ENCODE data around the gene CROCC. TPM values are rescaled to one million over a fixed set of nuclear protein-coding genes. Genes with fewer than 3 reads are reported as not detected.

CROCC gene
- total RNA-seq, 1 donor from 2014 or later: 24.7 TPM

DNA sequence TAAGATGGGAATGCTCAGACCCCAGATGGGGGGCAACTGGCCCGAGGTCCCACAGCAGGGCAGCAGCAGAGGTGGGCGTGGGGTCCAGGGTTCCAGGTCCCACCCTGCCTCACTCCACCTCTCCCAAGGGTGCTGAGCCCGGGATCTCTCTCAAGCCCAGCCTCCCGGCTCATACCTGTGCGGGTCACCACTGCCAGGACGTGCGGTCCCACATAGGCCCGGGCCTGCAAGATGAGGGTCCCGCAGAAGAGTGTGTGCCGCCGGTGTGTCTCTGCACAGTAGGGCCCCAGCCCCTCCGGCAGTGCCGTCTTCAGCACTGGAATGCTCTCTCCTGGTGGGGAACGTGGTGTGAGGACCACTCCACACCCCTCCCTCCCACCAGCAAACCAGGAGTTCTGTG is 75.1 kb downstream of the CROCC start:
- TF ChIP-seq, protein P1, sequence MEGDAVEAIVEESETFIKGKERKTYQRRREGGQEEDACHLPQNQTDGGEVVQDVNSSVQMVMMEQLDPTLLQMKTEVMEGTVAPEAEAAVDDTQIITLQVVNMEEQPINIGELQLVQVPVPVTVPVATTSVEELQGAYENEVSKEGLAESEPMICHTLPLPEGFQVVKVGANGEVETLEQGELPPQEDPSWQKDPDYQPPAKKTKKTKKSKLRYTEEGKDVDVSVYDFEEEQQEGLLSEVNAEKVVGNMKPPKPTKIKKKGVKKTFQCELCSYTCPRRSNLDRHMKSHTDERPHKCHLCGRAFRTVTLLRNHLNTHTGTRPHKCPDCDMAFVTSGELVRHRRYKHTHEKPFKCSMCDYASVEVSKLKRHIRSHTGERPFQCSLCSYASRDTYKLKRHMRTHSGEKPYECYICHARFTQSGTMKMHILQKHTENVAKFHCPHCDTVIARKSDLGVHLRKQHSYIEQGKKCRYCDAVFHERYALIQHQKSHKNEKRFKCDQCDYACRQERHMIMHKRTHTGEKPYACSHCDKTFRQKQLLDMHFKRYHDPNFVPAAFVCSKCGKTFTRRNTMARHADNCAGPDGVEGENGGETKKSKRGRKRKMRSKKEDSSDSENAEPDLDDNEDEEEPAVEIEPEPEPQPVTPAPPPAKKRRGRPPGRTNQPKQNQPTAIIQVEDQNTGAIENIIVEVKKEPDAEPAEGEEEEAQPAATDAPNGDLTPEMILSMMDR (IDR thresholded peaks at IDR 0.05): no peak
- Mint-ChIP-seq H3K27me3 (ENCODE audit: low read depth) (no peaks in the 10 kb centered on the region), H3K4me3 (ENCODE audit: unreplicated experiment) (no peak overlapping the region), H3K36me3 (ENCODE audit: low read depth) (peaks cover 19% of the 10 kb centered on the region), H3K9me3 (ENCODE audit: low read depth) (no peaks in the 10 kb centered on the region), H3K4me1 (ENCODE audit: low read depth) (no peaks in the 10 kb centered on the region), H3K27ac (ENCODE audit: unreplicated experiment) (no peak overlapping the region)
- DNase-seq (ENCODE audit: low spot score): no peak

DNA sequence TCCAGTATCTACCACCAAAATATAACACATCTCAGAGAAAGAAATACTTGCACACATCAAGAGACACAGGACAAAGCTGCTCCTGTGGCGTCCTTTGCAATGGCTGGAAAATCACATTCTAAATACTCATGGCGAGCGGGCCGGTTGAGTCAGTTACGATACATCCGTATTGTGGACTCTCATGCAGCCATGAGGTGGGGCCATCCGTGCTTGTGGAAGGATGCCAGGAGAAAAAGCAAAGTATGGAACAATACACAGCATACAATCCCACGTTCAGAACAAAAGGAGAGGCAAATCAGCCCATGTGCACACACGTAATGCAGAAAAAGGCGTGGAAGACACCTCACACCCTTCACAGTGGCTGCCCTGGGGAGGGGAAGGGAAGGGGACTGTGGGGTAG is 76.9 kb downstream of the CROCC start:
- no peak for DNase-seq (ENCODE audit: low spot score)
- H3K36me3 Mint-ChIP-seq (ENCODE audit: low read depth): peaks cover 25% of the 10 kb centered on the region
- TF ChIP-seq, protein P1 (IDR thresholded peaks at IDR 0.05): no peak
- no peak overlapping the region for H3K4me3 Mint-ChIP-seq (ENCODE audit: unreplicated experiment)
- H3K9me3 Mint-ChIP-seq (ENCODE audit: low read depth): no peaks in the 10 kb centered on the region
- no peaks in the 10 kb centered on the region for H3K4me1 Mint-ChIP-seq (ENCODE audit: low read depth)
- no peaks in the 10 kb centered on the region for H3K27me3 Mint-ChIP-seq (ENCODE audit: low read depth)
- no peak overlapping the region for H3K27ac Mint-ChIP-seq (ENCODE audit: unreplicated experiment)

DNA sequence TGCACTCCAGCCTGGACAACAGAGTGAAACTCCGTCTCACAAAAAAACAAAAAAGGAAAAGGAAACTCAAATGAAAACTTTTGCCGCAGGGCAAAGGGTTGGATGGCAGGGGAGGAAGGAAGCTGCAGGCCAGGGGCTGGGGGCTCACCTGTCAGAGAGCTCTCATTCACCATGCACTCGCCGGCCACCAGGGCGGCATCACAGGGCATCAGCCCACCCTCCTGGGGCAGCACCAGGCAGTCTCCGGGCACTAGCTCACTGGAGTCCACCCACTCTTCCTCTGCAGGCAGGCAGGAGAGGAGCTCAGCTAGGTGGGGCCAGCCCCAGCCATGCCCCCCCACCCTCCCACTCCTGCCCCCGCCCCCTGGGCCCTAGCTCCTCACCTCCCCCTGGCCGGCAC is 78.1 kb downstream of the CROCC start:
- Mint-ChIP-seq H3K36me3 (ENCODE audit: low read depth) (peaks cover 30% of the 10 kb centered on the region), H3K27me3 (ENCODE audit: low read depth) (no peaks in the 10 kb centered on the region), H3K27ac (ENCODE audit: unreplicated experiment) (no peak overlapping the region), H3K9me3 (ENCODE audit: low read depth) (no peaks in the 10 kb centered on the region), H3K4me1 (ENCODE audit: low read depth) (peaks cover 8% of the 10 kb centered on the region), H3K4me3 (ENCODE audit: unreplicated experiment) (no peak overlapping the region)
- no peak for DNase-seq (ENCODE audit: low spot score)
- TF ChIP-seq, protein P1 (IDR thresholded peaks at IDR 0.05): peak; percentile 28

DNA sequence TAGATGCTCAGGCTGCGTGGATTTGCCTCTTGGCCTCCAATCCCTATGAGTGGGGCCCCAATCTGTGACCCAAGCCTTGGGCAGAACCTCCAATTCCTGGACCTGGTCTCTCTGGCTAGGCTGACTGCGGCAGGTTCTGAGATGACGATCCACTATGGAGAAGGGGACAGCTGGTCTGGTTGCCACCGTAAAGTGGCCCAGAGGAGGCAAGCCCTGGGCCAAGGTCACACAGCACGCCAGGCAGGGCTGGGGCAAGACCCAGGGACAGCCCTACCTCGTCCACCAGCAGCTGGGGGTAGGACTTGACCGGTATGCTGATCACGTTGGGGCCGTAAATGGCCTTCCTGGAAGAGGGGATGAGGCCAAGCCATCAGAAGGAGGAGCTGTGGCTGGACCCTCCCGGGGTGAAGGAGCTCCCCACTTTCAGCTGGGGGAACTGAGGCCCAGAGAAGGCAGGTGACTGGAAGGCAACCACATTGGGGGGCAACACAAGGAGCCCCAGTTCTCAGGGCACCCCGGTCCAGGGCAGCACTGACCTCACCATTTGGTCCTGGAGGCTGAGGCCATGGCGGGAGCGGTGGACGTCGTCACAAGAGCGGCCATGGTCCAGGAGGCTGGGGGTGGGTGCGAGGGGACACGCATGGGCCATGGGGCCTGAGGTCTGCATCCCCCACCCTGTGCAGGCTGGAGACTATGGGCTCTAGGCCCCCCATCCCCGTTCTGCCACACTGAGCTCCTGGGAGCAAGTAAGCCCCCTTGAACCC is 80.2 kb downstream of the CROCC start:
- TF ChIP-seq, protein P1 (IDR thresholded peaks at IDR 0.05): no peak
- Mint-ChIP-seq H3K27me3 (ENCODE audit: low read depth) (no peaks in the 10 kb centered on the region), H3K27ac (ENCODE audit: unreplicated experiment) (no peak overlapping the region), H3K36me3 (ENCODE audit: low read depth) (peaks cover 24% of the 10 kb centered on the region), H3K4me3 (ENCODE audit: unreplicated experiment) (no peak overlapping the region), H3K4me1 (ENCODE audit: low read depth) (peaks cover 8% of the 10 kb centered on the region), H3K9me3 (ENCODE audit: low read depth) (no peaks in the 10 kb centered on the region)
- DNase-seq (ENCODE audit: low spot score): no peak

DNA sequence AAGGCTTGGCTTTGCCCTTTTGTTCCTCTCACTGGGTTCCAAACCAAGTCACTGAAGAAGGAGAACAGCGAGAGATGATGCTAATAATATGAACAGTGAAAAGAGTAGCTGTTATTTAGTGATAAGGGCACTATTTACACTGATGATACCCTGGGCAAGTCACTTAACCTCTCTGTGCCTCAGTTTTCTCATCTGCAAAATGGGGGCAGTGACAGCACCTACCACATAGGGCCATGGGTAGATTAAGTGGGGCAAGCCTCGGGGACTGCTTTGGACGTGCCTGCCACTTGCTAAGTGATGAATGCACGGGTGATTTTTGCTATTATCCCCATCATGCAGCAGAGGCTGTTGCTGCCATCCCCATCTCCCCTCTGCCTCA is 80.8 kb downstream of the CROCC start:
- no peak overlapping the region for H3K27ac Mint-ChIP-seq (ENCODE audit: unreplicated experiment)
- no peaks in the 10 kb centered on the region for H3K27me3 Mint-ChIP-seq (ENCODE audit: low read depth)
- no peak overlapping the region for H3K4me3 Mint-ChIP-seq (ENCODE audit: unreplicated experiment)
- no peaks in the 10 kb centered on the region for H3K9me3 Mint-ChIP-seq (ENCODE audit: low read depth)
- H3K36me3 Mint-ChIP-seq (ENCODE audit: low read depth): peaks cover 24% of the 10 kb centered on the region
- TF ChIP-seq, protein P1 (IDR thresholded peaks at IDR 0.05): no peak
- no peak for DNase-seq (ENCODE audit: low spot score)
- H3K4me1 Mint-ChIP-seq (ENCODE audit: low read depth): peaks cover 8% of the 10 kb centered on the region

Data from chondrocyte (in vitro differentiated cells).